Measurements from ENCODE around the gene CNTNAP2.

The CNTNAP2 gene

DNA sequence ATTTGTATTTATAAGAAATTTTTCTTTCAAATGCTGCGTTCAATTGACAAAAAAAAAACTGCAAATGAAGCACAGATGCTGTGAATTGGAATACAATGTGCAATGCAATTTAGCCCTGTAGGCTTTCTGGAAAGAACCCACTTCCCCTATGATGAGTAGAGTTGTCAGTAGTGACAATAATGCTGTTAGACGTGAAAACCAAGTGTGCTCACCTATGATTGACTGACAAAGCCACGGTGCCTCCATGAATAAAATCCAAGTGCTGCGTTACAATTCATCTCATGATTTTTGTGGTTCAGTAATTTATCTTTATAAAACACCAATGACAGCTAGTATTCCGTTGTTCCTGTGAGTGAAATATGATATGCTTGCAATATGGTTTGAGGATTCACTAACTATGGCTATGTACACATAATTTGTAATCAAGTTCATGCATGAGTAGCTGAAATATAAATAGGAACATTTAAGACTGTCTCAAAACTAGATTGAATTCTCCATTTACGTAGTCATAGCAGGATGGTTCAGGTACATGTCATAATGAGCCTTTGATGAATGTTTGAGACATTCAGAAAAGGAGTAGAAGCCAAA, 1160.3 kb downstream of the CNTNAP2 start:
- DNase-seq = peak; percentile 22

DNA sequence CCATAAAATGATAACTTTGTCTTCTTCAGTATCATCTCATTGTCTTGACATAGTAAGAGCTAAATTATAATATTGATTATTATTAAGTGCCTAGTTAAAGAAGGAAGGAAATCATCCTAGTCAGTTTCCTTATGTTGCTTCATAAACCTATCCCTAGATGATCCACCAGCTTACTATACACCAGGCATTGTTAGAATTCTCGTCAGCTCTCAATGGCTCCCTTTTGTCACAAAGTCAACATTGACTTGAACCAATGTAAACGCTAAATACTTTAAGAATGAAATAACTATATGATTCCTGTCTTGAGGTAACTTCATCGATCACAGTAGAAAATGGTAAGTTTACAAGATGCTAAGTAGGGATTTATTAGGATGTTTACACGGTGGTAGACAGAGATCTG, 1162.9 kb downstream of the CNTNAP2 start:
- DNase-seq = no peak

DNA sequence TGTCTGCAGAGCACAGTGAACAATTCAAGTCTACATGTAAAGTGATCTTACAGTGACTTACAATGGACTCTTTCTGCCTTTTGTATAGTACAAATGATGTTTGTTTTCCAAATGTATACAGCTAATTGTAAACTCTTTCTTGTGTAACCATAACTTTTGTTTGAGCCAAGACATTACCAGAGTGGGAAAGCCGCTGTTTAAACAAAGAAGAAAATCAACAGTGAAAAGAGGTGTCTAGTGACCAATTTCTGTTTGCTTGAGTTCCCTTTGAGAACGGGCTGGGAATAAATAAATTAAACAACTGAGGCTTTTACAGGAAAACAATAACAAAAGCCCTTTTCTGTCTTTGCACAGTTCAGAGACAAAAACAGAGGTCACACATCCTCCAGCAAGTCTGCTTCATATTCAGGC, 1163.4 kb downstream of the CNTNAP2 start:
- no peak for DNase-seq

DNA sequence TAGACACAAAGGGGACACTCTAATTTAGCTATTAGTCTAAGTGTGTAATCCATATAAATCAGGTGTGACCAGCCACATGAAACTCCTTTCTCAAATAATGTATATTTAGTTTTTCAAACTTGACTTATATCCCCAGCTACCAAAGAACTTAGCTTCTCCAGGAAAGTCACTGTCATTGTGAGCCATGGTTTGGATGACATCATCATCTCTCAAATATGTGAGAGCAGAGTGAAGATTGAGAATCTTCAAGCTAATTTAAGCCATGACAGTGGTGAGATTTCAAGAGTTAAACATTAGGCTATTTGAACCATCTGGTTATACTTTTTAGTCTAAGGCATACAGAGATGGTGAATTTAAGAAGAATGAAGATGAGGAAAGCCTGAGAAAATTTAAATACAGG, 1165.6 kb downstream of the CNTNAP2 start:
- no peak for DNase-seq

DNA sequence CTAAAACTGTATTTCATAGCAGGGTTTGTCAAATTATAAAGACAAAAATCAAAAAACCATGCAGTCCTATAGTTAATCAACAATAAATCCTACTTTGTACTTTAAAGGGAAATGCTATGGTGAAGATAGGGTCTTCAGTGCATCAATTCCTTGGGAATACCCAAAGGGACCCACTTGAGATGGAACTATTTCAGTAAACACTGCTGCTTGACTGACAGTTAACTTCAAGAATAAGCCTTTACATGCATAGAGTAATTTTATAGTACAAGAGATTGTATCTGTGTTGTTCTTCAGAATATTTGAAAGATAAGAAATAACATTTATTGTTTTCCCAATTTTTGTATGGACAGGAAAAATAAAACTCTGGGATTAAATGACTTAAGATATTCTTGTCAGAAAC, 1179.6 kb downstream of the CNTNAP2 start:
- DNase-seq = no peak

DNA sequence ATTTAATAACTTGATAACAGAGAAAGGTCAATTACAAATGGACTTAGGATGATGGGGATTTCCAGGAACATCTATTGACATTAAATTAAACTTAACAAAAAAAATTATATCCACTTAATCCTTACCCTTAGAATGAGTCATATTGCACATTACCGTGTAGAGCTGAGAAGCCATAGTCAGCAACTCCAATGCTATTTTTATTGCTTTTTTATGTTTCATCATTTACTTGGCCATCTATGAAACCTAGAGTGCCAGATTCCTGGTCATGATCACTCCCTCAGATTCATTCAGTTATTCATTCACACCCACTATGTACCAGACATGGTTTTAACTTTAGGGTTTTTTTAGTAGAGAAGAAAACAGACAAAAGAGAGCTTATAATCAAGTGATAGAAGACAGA, 1180.4 kb downstream of the CNTNAP2 start:
- DNase-seq = peak; percentile 40

DNA sequence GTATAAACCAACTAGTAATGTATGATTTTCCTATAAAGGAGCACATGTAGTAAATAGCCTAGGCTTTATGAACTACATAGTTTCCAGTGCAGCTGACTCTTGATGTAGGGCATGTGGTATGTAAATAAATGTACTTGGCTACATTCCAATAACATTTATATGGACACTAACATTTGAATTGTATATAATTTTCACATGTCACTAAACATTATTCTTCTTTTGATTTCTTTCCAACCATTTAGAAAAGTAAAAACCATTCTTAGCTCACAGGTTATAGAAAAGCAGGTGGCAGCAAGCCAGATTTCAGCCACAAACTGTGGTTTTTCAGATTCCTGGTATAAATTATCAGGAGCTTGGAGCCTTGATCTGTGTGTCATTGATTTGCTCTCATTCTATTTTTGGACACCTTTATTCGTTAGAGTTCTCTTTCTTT, 1182.0 kb downstream of the CNTNAP2 start:
- DNase-seq = peak; percentile 82

DNA sequence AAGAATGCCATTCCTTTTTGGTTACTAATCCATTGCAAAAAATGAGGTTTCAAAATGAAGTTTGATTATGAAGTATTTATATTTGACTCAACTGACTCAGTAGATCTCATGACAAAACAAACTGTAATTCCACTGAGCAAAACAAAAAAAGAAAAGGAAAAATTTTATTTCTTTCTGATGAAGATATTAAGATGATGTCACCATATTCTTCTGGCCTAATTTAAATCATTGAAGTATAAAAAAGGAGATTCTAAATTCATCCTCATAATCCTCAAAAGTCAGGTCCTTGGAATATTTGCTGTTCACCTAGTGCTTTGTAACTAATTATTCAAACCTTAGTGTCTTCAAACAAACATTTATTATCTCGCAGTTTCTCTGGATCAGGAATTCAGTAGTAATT, 1183.7 kb downstream of the CNTNAP2 start:
- DNase-seq = no peak

DNA sequence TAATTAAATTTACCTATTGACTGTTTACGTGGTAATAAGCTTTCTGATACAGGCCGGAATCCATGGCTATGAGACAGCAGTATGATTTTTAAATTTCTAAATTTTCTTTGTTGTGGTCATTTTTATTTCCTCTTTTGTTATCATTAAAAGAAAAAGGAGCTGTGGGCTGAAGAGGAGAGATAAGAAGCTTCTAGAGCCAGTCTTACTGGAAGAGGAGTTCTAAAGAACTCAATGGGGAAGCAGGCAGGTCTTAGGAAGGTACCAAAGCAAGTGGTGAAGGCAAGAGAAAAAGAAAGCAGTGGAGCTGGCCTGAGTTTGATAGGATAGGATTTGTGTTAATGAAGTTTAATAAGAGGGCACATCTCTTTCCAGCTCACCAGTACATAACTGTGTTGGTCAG, 1187.8 kb downstream of the CNTNAP2 start:
- DNase-seq = no peak

DNA sequence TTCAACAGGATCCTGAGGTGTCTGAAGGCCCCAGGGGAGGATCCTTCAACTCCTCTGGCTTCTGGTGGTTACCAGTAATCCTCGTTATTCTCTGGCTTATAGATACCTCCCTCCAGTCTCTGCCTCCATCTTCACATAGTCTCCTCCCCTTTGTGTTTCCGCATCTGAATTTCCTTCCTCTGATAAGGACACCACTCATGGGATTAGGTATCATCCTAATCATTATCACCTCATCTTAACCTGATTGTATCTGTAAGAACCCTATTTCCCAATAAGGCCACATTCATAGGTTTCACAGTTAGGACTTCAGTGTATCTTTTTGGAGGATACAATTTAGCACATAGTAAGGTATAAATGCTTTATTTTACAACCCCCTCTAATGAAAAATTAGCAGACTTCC, 1189.2 kb downstream of the CNTNAP2 start:
- no peak for DNase-seq

DNA sequence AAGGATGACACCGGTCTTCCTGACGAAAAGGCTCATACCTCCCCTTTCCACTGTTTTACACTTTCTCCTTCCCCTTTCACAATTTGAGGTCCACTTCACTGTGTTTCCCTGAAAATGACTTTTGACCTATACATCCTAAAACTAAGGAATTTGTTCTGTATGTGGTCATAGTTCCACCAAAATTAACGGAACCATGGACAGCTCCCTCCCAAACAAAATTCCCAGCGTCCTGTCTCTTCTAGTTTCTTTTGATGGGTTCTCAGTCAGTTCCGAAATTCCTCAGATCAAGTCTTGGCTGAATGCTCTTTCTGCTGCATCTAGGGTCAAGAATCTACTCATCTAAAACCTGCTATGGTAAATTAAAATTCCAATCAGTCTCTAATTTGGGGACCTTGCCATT, 1191.9 kb downstream of the CNTNAP2 start:
- DNase-seq = peak; percentile 16

DNA sequence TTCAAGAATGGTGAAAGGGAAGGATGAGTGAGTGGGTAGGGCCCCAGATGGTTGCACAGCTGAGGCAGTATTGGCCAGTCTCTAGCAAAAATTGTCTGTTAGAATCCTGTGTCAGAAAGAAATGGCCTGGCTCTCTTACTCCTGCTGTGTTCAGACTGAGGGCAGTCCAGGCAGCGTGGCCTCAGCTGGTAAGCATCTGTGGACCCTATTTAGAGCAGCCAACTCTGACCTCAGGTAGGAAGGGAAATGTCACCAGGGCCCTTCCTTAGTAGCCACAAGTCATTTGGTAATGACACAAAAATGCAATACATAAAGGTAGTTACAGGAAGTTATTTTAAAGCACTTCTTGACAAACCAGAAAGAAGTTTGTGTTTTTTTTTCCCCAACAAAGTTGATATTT, 1194.7 kb downstream of the CNTNAP2 start:
- DNase-seq = no peak

DNA sequence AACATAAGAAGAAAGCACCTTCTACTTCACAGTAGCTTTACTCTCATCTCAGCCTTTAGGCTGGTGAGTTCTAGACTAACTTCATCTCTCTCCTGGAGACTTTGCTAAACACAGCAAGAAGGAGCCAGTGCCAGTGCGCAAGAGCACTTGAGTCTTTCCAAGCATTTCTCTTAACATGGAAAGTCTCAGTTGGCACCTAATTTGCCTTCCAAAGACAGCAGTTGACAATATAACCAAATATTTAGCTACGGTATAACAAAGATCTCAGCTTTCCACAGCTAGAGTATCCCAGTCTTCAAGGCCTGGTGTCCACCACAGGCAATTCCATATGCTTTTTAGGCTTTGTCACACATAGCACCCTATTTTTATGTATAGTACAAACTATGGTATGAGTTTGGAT, 1204.9 kb downstream of the CNTNAP2 start:
- DNase-seq = no peak

DNA sequence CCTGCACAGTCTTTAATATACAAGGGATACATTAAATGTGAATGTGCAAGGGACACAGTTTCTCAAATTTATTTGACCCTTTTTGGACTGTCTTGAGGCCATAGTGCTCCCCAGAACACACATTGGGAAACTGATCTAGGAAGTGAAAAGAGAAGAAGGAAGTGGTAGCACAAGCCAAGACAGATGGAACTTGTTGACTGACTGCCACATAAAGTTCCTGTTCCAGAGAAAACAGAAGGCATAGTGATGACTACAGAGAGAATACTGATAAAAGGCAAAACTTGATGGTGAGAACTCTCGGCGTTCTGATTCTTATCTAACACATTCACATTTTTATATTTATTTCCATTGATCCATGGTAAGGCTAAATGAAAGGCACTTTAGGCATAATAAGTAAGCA, 1216.4 kb downstream of the CNTNAP2 start:
- DNase-seq = no peak

DNA sequence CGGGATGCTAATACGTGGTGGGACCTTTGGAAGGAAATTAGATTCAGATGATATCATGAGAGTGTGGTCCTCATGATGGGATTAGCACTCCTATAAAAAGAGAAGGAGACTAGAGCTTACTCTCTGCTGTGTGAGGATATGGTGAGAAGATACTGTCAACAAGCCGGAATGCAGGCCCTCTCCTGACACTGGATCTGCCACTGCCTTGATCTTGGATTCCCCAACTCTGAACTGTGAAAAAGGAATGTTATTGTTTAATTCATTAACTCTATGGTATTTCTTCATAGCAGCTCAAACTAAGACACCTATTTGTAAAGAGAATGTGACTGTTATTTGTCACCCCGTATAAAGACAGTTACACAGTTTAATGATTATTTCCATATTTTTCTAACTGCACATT, 1246.5 kb downstream of the CNTNAP2 start:
- no peak for DNase-seq

DNA sequence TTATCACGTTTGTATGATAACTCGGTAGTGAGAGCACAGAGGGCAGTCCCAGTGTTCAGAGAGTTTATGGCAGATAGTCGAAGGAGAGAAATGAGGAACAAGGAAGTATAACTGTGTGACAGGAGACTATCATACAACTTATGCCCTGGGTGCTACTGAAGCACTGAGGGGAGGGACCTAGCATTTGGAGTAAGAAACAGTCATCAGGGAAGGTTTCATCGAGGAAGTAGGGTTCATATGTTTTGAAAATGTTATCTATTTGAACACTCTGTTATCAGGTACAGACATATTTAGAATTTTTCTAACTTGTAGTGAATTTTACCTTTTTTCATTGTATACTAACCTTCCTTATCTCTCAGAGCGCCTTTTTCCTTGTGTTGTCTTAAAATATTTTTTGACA, 1259.6 kb downstream of the CNTNAP2 start:
- DNase-seq = no peak

DNA sequence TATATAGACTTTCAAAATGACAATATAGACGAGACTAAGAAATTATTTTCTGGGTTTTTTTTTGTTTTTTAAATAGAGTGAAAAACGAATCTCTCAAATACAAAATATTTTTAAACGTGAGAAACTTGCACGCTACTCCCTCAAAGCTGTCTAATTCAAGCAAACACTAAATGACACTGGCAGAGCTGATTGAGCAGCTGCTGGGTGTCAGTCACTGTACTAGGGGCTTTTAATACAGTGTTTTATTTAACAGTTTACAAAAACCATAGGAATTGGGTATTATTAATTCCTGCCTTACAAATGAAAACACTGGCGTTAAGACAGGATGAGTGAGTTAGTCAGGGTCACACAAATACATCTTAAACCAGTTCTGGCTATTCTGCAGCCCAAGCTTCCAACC, 1264.3 kb downstream of the CNTNAP2 start:
- DNase-seq = no peak

DNA sequence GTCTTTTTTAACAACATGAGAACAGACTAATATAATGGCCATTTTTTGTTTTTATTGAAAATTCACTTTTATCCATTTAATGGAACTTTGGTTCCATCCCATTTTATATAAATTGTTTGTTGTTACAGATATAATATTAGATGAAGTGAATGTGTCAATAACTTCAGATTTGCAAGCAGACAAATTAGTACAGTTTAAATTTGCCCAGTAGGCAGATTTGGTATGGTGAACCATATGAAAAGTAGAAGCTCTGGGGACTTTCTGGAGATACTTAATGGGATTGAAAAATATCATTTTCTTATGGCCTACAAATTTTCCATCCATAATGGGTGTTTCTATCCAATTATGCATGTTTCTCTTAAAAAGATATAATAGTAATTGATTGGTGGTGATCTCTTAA, 1277.7 kb downstream of the CNTNAP2 start:
- no peak for DNase-seq

DNA sequence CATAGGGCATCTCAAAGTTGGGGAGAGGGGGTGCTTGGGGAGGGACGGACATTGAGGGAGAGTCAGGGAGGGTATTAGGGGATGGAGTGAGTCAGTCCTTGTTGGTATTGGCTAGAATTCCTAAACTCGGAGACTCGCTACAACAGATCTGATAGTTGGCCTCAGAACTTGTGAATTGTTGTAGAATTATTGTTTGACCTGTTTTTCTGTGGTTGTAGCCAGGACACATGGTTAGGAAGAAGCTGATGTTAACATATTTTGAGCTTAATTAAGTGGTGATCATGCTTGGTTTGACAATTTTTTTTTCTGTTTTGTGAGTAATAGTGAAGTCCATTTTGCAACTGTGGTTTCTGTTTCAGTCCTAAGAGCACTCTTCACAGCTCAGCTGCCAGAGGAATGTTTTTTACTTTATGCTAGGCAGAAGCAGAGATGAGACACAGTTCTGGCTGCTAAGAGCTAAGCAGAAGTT, 1283.7 kb downstream of the CNTNAP2 start:
- DNase-seq = peak; percentile 81

DNA sequence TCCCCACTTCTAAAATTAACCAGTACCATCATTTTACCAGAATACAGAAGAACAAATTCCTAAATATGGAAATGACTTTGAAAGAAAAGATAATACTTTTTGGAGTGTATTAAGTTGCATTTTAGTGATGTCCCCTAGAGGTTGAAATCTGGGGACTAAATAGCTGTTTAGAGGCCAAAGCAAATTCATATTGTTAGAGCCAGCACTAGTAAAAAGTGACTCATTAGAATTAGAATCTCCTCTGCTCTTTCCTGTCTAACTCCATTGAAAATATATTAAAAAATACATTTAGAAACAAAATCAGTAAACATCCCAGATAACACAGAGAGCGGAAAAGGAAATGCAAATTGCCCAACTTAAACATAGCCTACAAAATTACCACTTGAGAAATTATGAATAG, 1284.3 kb downstream of the CNTNAP2 start:
- no peak for DNase-seq

DNA sequence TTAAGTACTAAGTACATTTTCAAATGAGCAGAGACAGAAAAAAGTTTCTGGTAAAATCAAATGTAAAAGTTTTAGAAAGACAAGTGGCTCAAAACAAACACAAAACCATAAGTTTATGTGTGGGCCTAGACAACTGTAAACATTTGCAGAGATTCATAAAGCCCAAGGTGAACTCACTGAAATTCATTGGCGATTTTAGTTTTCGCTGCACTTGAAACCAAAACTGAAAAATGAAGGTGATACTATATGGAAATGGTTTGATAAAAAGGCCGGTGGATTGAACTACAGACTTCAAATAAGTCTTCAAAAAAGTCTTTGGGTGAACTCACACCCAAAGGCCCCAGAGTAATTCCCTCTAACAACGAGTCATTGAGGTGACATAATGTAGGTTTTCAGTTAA, 1289.0 kb downstream of the CNTNAP2 start:
- DNase-seq = no peak

DNA sequence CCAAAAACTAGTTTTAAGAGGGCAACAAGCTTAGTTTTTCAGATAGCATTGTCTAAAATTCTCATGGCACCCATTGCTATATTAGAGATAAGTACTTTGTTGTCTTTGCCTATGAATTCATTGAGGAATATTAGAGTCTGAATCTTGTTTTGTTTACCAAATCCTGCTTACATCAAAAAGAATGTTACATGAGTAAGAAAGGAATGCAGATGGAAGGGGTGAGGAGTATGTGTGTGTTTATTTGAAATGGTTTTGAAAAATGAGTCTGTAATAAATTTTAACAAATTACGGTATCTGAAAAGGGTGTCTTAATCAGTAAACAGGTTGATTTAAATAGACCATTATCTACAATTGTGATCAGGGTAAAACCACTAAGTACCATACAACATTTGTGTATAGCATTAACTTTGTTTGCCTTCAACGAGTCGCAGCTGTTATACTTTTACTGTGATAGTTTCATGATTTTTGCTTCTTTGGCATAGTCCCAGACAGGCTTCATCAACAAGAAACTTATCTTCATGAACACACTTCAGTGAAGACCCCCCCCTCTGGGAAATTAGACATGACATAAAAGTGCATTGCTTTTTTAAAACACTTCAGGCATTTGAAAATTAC, 1290.0 kb downstream of the CNTNAP2 start:
- DNase-seq = peak; percentile 18

DNA sequence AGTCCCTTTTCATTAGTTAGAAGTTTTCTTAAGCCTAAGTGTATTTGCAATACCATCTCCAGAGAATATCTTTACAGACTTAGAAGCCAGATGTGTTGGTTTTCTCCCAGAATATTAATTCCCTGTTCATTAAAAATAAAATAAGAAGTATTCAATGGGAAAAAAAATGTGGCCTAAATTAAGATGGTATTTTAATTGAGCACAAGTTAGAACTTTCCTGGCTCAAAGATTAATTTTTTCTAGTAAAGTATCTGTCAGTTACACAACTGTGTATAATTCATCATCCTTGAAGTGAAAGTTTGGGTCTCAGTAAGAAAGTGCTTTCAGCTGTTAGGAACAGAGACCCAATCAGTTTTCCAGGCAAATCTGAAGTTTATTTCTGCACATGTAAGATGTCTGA, 1294.5 kb downstream of the CNTNAP2 start:
- peak; percentile 60 for DNase-seq

DNA sequence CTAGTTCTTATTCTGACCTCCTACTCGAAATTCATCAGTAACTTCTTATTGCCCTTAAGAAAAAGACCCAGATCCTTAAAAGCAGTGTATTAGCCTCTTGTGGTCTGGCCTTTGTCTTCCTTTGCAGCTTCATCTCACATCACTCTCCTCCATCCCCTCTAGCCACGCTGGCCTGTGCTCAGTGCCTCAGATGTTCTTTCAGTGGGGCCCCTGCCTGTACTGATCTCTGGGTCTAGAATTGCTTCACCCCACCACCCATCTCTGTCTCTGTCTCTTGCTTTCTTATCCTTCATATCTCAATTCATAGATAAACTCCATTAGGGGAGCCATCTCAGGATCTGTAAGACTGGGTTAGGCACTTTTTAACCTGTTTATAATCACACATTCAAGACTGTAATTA, 1295.5 kb downstream of the CNTNAP2 start:
- DNase-seq = no peak
